WTC11 (cell line): ENCODE results near the gene CRAMP1. TPM values are rescaled to one million over a fixed set of nuclear protein-coding genes. Genes with fewer than 3 reads are reported as not detected.
A peak's percentile ranks its signal among the peaks of the same experiment; 100 is the strongest.

Source experiments
- ATAC-seq: fragments of 200-7000 bp; cut with Tn5 transposase; 2 replicates; pipeline ENCODE4 v1.10.0; 2021; ENCODE audit warnings: mild to moderate bottlenecking, moderate library complexity
- CTCF ChIA-PET: fragments of 300-600 bp; sonication (Branson Sonifier 250); formaldehyde crosslinking; loops from one replicate; lab custom pipeline; 2021; ENCODE audit warnings: antibody characterized with exemption; lab: Charles Lee
- POLR2A ChIA-PET: fragments of 350-600 bp; sonication (Branson Sonifier 250); formaldehyde crosslinking; loops from one replicate; lab custom pipeline; 2021; ENCODE audit warnings: antibody characterized with exemption; lab: Charles Lee
- DNase-seq: peaks from one replicate; pipeline ENCODE4 v3.0.0; 2021; ENCODE audit warnings: low spot score
- H3K27ac Mint-ChIP-seq: 2 replicates; pipeline ENCODE4 v1.8.0; 2021; ENCODE audit warnings: mixed read lengths
- H3K27me3 Mint-ChIP-seq: 2 replicates; pipeline ENCODE4 v1.8.0; 2021; ENCODE audit warnings: low read depth, mild to moderate bottlenecking, moderate library complexity, mixed read lengths
- H3K36me3 Mint-ChIP-seq: 2 replicates; pipeline ENCODE4 v1.8.0; 2021; ENCODE audit warnings: mixed read lengths
- H3K4me1 Mint-ChIP-seq: 2 replicates; pipeline ENCODE4 v1.8.0; 2022; ENCODE audit warnings: mixed read lengths
- H3K4me3 Mint-ChIP-seq: 2 replicates; pipeline ENCODE4 v1.8.0; 2021; ENCODE audit warnings: mild to moderate bottlenecking, moderate library complexity, mixed read lengths
- H3K9me3 Mint-ChIP-seq: 2 replicates; pipeline ENCODE4 v1.8.0; 2021; ENCODE audit warnings: mixed read lengths
- ATF1 ChIP-seq: sonication (generic); formaldehyde crosslinking; IDR thresholded peaks from 2 replicates; pipeline ENCODE4 v1.8.1; 2023; ENCODE audit warnings: mild to moderate bottlenecking, moderate library complexity, missing genetic modification reagents
- CBFB ChIP-seq: sonication (generic); formaldehyde crosslinking; IDR thresholded peaks from 2 replicates; pipeline ENCODE4 v1.8.1; 2022; ENCODE audit warnings: mild to moderate bottlenecking, low read depth, missing genetic modification reagents
- CREB1 ChIP-seq: sonication (generic); formaldehyde crosslinking; IDR thresholded peaks from 2 replicates; pipeline ENCODE4 v1.8.0; 2023; ENCODE audit warnings: mild to moderate bottlenecking, missing genetic modification reagents
- CREM ChIP-seq: sonication (generic); formaldehyde crosslinking; IDR thresholded peaks from 2 replicates; pipeline ENCODE4 v1.8.1; 2022; ENCODE audit warnings: mild to moderate bottlenecking, missing genetic modification reagents, moderate library complexity
- ELF4 ChIP-seq: sonication (generic); formaldehyde crosslinking; IDR thresholded peaks from 2 replicates; pipeline ENCODE4 v1.8.1; 2022; ENCODE audit warnings: low read depth, mild to moderate bottlenecking, moderate library complexity, missing genetic modification reagents
- ETV6 ChIP-seq: sonication (generic); formaldehyde crosslinking; IDR thresholded peaks from 2 replicates; pipeline ENCODE4 v1.8.1; 2022; ENCODE audit warnings: mild to moderate bottlenecking, missing genetic modification reagents
- FOXJ3 ChIP-seq: sonication (generic); formaldehyde crosslinking; IDR thresholded peaks from 2 replicates; pipeline ENCODE4 v1.9.0; 2021; ENCODE audit warnings: missing genetic modification reagents, mild to moderate bottlenecking, borderline replicate concordance
- FOXP1 ChIP-seq: sonication (generic); formaldehyde crosslinking; IDR thresholded peaks from 2 replicates; pipeline ENCODE4 v1.8.0; 2022; ENCODE audit warnings: missing genetic modification reagents, mild to moderate bottlenecking, moderate library complexity, borderline replicate concordance
- GABPB1 ChIP-seq: sonication (generic); formaldehyde crosslinking; IDR thresholded peaks from 2 replicates; pipeline ENCODE4 v1.8.1; 2023; ENCODE audit warnings: mild to moderate bottlenecking, missing genetic modification reagents
- GRHL2 ChIP-seq: fragments of 250-450 bp; sonication (Bioruptor Pico); IDR thresholded peaks from 2 replicates; pipeline ENCODE4 v1.8.0; 2022; ENCODE audit warnings: mild to moderate bottlenecking, moderate library complexity; ENCODE audit not compliant: insufficient replicate concordance, severe bottlenecking
- GTF2I ChIP-seq: fragments of 250-450 bp; sonication (Bioruptor Pico); conservative IDR thresholded peaks from 2 replicates; pipeline ENCODE4 v1.4.0; 2021; ENCODE audit warnings: mild to moderate bottlenecking
- MXD4 ChIP-seq: fragments of 250-450 bp; sonication (Bioruptor Pico); IDR thresholded peaks from 2 replicates; pipeline ENCODE4 v1.8.0; 2021; ENCODE audit warnings: mild to moderate bottlenecking, moderate library complexity, borderline replicate concordance
- NFE2L1 ChIP-seq: sonication (generic); formaldehyde crosslinking; IDR thresholded peaks from 2 replicates; pipeline ENCODE4 v1.8.1; 2023; ENCODE audit warnings: missing genetic modification reagents
- RELA ChIP-seq: sonication (generic); formaldehyde crosslinking; IDR thresholded peaks from 2 replicates; pipeline ENCODE4 v1.8.1; 2022; ENCODE audit warnings: missing genetic modification reagents, mild to moderate bottlenecking, borderline replicate concordance
- SMAD3 ChIP-seq: sonication (generic); formaldehyde crosslinking; IDR thresholded peaks from 2 replicates; pipeline ENCODE4 v1.8.0; 2022; ENCODE audit warnings: missing genetic modification reagents, mild to moderate bottlenecking, borderline replicate concordance
- SMAD4 ChIP-seq: sonication (generic); formaldehyde crosslinking; IDR thresholded peaks from 2 replicates; pipeline ENCODE4 v1.8.0; 2022; ENCODE audit warnings: mild to moderate bottlenecking, missing genetic modification reagents
- SP1 ChIP-seq: sonication (generic); formaldehyde crosslinking; conservative IDR thresholded peaks from 2 replicates; pipeline ENCODE4 v1.8.1; 2022; ENCODE audit warnings: missing genetic modification reagents
- ZNF121 ChIP-seq: sonication (generic); formaldehyde crosslinking; IDR thresholded peaks from 2 replicates; pipeline ENCODE4 v1.8.0; 2023; ENCODE audit warnings: missing genetic modification reagents
- total RNA-seq: library from RNA; stranded (reverse); gene quantifications from 3 replicates; pipeline ENCODE4 v1.2.3, GENCODE V29; 2021
- TF ChIP-seq, protein P1 (sequence below): sonication (generic); formaldehyde crosslinking; IDR thresholded peaks from 2 replicates; pipeline ENCODE4 v1.8.1; 2022; ENCODE audit warnings: low read depth, missing genetic modification reagents, borderline replicate concordance
- TF ChIP-seq, protein P2 (sequence below): sonication (generic); formaldehyde crosslinking; IDR thresholded peaks from 2 replicates; pipeline ENCODE4 v1.8.1; 2022; ENCODE audit warnings: low read depth, mild to moderate bottlenecking, moderate library complexity, missing genetic modification reagents, borderline replicate concordance
- TF ChIP-seq, protein P3 (sequence below): sonication (generic); formaldehyde crosslinking; IDR thresholded peaks from 2 replicates; pipeline ENCODE4 v1.8.0; 2023; ENCODE audit warnings: missing genetic modification reagents
- TF ChIP-seq, protein P4 (sequence below): sonication (generic); formaldehyde crosslinking; IDR thresholded peaks from 2 replicates; pipeline ENCODE4 v1.8.1; 2022; ENCODE audit warnings: mild to moderate bottlenecking, moderate library complexity, missing genetic modification reagents
- TF ChIP-seq, protein P5 (sequence below): sonication (generic); formaldehyde crosslinking; conservative IDR thresholded peaks from 2 replicates; pipeline ENCODE4 v1.8.1; 2023; ENCODE audit warnings: mild to moderate bottlenecking, low read depth, missing genetic modification reagents, moderate library complexity

CRAMP1 gene
- total RNA-seq, 1 experiment from 2014 or later, result 27.4 TPM

DNA sequence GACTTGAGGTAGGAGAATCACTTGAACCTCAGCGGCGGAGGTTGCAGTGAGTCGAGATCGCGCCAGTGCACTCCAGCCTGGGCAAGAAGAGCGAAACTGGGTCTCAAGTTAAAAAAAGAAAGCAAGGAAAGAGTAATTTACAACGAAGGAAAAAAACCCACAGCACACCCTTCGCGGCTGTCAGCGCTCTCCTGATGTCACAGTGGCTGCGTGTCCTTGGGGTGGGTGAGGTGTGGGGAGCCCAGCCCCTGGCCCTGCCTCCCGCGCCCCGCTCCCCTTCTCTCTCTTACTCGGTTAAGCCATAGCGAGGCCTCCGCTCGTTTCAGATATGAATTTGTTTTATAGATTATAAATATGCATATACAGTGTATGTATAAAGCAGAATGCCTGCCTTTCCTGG, 65.2 kb downstream of the CRAMP1 start:
- H3K36me3 Mint-ChIP-seq, result peaks cover 37% of the 10 kb centered on the region
- POLR2A ChIA-PET, result interaction anchor here (0.6 to 2.1 kb wide), 5 partner anchors 9 to 257 kb away, joined by 3 to 12 read pairs (median 5); partner anchors contain the start of genes MAPK8IP3 and UQCC4
- TF ChIP-seq CREB1 (CRISPR knock-in tag), result no peak
- TF ChIP-seq, protein P1, sequence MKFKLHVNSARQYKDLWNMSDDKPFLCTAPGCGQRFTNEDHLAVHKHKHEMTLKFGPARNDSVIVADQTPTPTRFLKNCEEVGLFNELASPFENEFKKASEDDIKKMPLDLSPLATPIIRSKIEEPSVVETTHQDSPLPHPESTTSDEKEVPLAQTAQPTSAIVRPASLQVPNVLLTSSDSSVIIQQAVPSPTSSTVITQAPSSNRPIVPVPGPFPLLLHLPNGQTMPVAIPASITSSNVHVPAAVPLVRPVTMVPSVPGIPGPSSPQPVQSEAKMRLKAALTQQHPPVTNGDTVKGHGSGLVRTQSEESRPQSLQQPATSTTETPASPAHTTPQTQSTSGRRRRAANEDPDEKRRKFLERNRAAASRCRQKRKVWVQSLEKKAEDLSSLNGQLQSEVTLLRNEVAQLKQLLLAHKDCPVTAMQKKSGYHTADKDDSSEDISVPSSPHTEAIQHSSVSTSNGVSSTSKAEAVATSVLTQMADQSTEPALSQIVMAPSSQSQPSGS (CRISPR knock-in tag), result no peak
- TF ChIP-seq, protein P2, sequence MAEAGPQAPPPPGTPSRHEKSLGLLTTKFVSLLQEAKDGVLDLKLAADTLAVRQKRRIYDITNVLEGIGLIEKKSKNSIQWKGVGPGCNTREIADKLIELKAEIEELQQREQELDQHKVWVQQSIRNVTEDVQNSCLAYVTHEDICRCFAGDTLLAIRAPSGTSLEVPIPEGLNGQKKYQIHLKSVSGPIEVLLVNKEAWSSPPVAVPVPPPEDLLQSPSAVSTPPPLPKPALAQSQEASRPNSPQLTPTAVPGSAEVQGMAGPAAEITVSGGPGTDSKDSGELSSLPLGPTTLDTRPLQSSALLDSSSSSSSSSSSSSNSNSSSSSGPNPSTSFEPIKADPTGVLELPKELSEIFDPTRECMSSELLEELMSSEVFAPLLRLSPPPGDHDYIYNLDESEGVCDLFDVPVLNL (CRISPR knock-in tag), result no peak
- TF ChIP-seq MXD4, result no peak
- TF ChIP-seq, protein P3, sequence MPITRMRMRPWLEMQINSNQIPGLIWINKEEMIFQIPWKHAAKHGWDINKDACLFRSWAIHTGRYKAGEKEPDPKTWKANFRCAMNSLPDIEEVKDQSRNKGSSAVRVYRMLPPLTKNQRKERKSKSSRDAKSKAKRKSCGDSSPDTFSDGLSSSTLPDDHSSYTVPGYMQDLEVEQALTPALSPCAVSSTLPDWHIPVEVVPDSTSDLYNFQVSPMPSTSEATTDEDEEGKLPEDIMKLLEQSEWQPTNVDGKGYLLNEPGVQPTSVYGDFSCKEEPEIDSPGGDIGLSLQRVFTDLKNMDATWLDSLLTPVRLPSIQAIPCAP, result no peak
- TF ChIP-seq CBFB (CRISPR knock-in tag), result no peak
- ATAC-seq (no peak), DNase-seq (no peak)
- H3K4me1 Mint-ChIP-seq, result peaks cover 31% of the 10 kb centered on the region
- CTCF ChIA-PET, result interaction anchor here (0.7 to 2.7 kb wide), 7 partner anchors 25 to 105 kb away, joined by 3 to 36 read pairs (median 4); partner anchors contain the start of genes MAPK8IP3, NUBP2 and SPSB3
- no peaks in the 10 kb centered on the region for H3K27me3 Mint-ChIP-seq
- peak overlapping the region; percentile 28 for H3K27ac Mint-ChIP-seq
- no peaks in the 10 kb centered on the region for H3K9me3 Mint-ChIP-seq
- H3K4me3 Mint-ChIP-seq, result peak overlapping the region; percentile 59

DNA sequence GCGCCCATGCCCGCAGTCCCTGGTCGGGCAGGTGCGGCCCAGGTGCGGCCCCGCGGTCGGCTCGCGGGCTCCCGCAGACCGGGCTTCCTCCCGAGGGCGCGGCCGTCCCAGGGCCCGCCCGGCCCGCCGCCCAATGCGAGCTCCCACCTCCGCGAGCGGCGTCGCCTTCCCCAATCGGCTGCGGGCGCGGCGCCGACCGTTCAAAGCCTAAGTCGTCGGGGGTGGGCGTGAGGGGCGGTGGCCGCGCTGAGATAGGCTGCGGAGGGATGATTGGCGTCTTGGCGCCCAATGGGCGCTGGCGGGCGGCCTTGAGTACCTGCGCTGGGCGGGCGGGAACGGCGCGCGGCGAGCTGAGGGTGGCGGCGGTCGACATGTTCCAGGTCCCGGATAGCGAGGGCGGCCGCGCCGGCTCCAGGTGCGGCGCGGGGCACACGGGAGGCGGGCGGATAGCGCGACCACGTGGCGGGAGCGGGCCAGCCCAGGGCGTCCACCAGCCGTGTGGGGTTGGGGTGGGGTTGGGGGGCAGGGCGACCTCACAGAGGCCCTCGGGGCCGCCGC, 65.9 kb downstream of the CRAMP1 start, which contains the start of gene JPT2:
Gene JPT2 (plus strand): TSS at position 338 of the 558 bp plus-strand sequence. CDS start 34 bp downstream, at position 372.
- peaks cover 30% of the 10 kb centered on the region for H3K36me3 Mint-ChIP-seq
- H3K27ac Mint-ChIP-seq, result peak within 1 kb of the TSS; percentile 95
- no peaks in the 10 kb centered on the region for H3K9me3 Mint-ChIP-seq
- POLR2A ChIA-PET, result interaction anchor here (0.6 to 2.1 kb wide), 7 partner anchors 10 to 1427 kb away, joined by 3 to 12 read pairs (median 4); partner anchors contain the start of genes MAPK8IP3 and UQCC4
- H3K27me3 Mint-ChIP-seq, result no peaks in the 10 kb centered on the region
- DNase-seq (peak; percentile 98), ATAC-seq (peak; percentile 95)
- peaks cover 31% of the 10 kb centered on the region for H3K4me1 Mint-ChIP-seq
- H3K4me3 Mint-ChIP-seq, result peak within 1 kb of the TSS; percentile 90
- CTCF ChIA-PET, result interaction anchor here (0.5 to 2.7 kb wide), 8 partner anchors 25 to 104 kb away, joined by 3 to 36 read pairs (median 4); partner anchors contain the start of genes MAPK8IP3, NUBP2 and SPSB3
- TF ChIP-seq SMAD4 (CRISPR knock-in tag) (no peak), SMAD3 (CRISPR knock-in tag) (no peak), CREM (CRISPR knock-in tag) (peak; percentile 56; the same call in 1 of the 2 replicates), ELF4 (CRISPR knock-in tag) (peak; percentile 20; the same call in 1 of the 2 replicates), GTF2I (CRISPR knock-in tag) (no peak), CBFB (CRISPR knock-in tag) (no peak), ZNF121 (no peak), ATF1 (CRISPR knock-in tag) (no peak), CREB1 (CRISPR knock-in tag) (no peak), NFE2L1 (CRISPR knock-in tag) (peak; percentile 16; the same call in 1 of the 2 replicates), FOXP1 (CRISPR knock-in tag) (0 out of 2 replicates have a peak, but pooled peaks have one; percentile 44), GABPB1 (peak; percentile 57; the same call in 1 of the 2 replicates), SP1 (CRISPR knock-in tag) (peak; percentile 99), GRHL2 (CRISPR knock-in tag) (no peak), FOXJ3 (CRISPR knock-in tag) (no peak), ETV6 (CRISPR knock-in tag) (peak; percentile 30; the same call in 1 of the 2 replicates), RELA (CRISPR knock-in tag) (0 out of 2 replicates have a peak, but pooled peaks have one; percentile 54)
- TF ChIP-seq, protein P4, sequence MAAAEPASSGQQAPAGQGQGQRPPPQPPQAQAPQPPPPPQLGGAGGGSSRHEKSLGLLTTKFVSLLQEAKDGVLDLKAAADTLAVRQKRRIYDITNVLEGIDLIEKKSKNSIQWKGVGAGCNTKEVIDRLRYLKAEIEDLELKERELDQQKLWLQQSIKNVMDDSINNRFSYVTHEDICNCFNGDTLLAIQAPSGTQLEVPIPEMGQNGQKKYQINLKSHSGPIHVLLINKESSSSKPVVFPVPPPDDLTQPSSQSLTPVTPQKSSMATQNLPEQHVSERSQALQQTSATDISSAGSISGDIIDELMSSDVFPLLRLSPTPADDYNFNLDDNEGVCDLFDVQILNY, result peak; percentile 87
- TF ChIP-seq, protein P2 (CRISPR knock-in tag), result peak; percentile 72
- TF ChIP-seq, protein P5, sequence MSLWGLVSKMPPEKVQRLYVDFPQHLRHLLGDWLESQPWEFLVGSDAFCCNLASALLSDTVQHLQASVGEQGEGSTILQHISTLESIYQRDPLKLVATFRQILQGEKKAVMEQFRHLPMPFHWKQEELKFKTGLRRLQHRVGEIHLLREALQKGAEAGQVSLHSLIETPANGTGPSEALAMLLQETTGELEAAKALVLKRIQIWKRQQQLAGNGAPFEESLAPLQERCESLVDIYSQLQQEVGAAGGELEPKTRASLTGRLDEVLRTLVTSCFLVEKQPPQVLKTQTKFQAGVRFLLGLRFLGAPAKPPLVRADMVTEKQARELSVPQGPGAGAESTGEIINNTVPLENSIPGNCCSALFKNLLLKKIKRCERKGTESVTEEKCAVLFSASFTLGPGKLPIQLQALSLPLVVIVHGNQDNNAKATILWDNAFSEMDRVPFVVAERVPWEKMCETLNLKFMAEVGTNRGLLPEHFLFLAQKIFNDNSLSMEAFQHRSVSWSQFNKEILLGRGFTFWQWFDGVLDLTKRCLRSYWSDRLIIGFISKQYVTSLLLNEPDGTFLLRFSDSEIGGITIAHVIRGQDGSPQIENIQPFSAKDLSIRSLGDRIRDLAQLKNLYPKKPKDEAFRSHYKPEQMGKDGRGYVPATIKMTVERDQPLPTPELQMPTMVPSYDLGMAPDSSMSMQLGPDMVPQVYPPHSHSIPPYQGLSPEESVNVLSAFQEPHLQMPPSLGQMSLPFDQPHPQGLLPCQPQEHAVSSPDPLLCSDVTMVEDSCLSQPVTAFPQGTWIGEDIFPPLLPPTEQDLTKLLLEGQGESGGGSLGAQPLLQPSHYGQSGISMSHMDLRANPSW (CRISPR knock-in tag), result no peak
- TF ChIP-seq, protein P1 (CRISPR knock-in tag), result no peak
